ENCODE results near the gene CD79A. TPM values are rescaled to one million over a fixed set of nuclear protein-coding genes. Genes with fewer than 3 reads are reported as not detected.

The CD79A gene
- total and polyA plus RNA-seq, 4 experiments from 2014 or later, result 0.93 to 29.7 (median 3.2) TPM

DNA sequence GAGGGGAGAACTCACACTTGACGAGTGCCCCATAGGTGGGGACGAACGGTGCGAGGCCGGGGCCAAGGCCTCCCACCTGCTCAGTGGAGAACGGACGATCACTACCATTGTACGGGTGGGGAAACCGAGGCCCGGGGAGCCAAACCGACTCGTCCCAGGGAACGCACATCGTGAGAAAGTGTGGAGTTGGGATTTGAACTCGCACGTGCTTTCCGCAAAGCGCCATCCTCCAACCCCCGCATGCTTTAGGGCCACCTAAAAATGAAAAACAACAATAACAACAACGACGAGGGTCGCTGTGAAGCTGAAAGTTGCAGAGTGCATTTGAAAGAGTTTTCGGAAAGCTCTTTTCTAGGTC lies 6.4 kb downstream of the CD79A start:
- H3K27ac Mint-ChIP-seq, result peak overlapping the region; percentile 90 to 99 (median 96)
- no peaks in the 10 kb centered on the region for H3K27me3 ChIP-seq (ENCODE audit: insufficient read depth, low read length)
- H3K4me1 ChIP-seq (ENCODE audit: insufficient read depth, low read length), result peaks cover 71% of the 10 kb centered on the region
- no peaks in the 10 kb centered on the region for H3K27me3 Mint-ChIP-seq
- H3K9me3 Mint-ChIP-seq, result no peaks in the 10 kb centered on the region
- peak overlapping the region; percentile 82 for H3K27ac ChIP-seq (ENCODE audit: low read depth, low read length)
- DNase-seq, result no peak
- no peaks in the 10 kb centered on the region for H3K36me3 ChIP-seq (ENCODE audit: insufficient read depth, low read length)
- POLR2A ChIA-PET (ENCODE audit: partially characterized antibody), result interaction anchor here (0.9 to 13.9 kb wide), 11 partner anchors 9 to 336 kb away, joined by 3 to 579 read pairs (median 103); partner anchors contain the start of genes CD79A, ERFL, RABAC1 and RPS19
- peaks cover 33 to 90% (median 55%) of the 10 kb centered on the region in 4 donors for H3K4me1 Mint-ChIP-seq
- peaks cover 28 to 48% of the 10 kb centered on the region in 2 donors for H3K36me3 Mint-ChIP-seq
- H3K4me3 Mint-ChIP-seq, result peak overlapping the region; percentile 86 to 99 (median 96)
- CTCF ChIA-PET (ENCODE audit: partially characterized antibody), result interaction anchor here (0.8 to 8.9 kb wide), 4 partner anchors 10 to 1313 kb away, joined by 3 to 142 read pairs (median 4); partner anchors contain the start of genes CD79A and RPS19
- H3K9me3 ChIP-seq (ENCODE audit: control insufficient read depth in 1 of 2, low read length in 2 of 2), result no peaks in the 10 kb centered on the region
- intact Hi-C loops (cut with micrococcal nuclease), result no loop called here
- peak overlapping the region; percentile 45 to 94 for H3K4me3 ChIP-seq (ENCODE audit: low read length in 2 of 2)

- H3K27me3 ChIP-seq (ENCODE audit: insufficient read depth, low read length), result no peaks in the 10 kb centered on the region
- Mint-ChIP-seq H3K4me3 (peak overlapping the region; percentile 86 to 99 (median 96)), H3K27ac (peak overlapping the region; percentile 90 to 99 (median 96)), H3K9me3 (no peaks in the 10 kb centered on the region), H3K4me1 (peaks cover 36 to 90% (median 57%) of the 10 kb centered on the region in 4 donors), H3K36me3 (peaks cover 32 to 51% of the 10 kb centered on the region in 2 donors), H3K27me3 (no peaks in the 10 kb centered on the region)
- CTCF ChIA-PET (ENCODE audit: partially characterized antibody), result interaction anchor here (0.8 to 8.9 kb wide), 5 partner anchors 10 to 1313 kb away, joined by 3 to 142 read pairs (median 5); partner anchors contain the start of genes CD79A and RPS19
- H3K4me1 ChIP-seq (ENCODE audit: insufficient read depth, low read length), result peaks cover 71% of the 10 kb centered on the region
- H3K36me3 ChIP-seq (ENCODE audit: insufficient read depth, low read length), result peaks cover 3% of the 10 kb centered on the region
- no peaks in the 10 kb centered on the region for H3K9me3 ChIP-seq (ENCODE audit: control insufficient read depth in 1 of 2, low read length in 2 of 2)
- peak; percentile 82 to 86 (median 83) for DNase-seq
- H3K4me3 ChIP-seq (ENCODE audit: low read length in 2 of 2), result peak overlapping the region; percentile 45 to 94
- peak overlapping the region; percentile 82 for H3K27ac ChIP-seq (ENCODE audit: low read depth, low read length)
- POLR2A ChIA-PET (ENCODE audit: partially characterized antibody), result interaction anchor here (0.6 to 13.9 kb wide), 14 partner anchors 8 to 575 kb away, joined by 3 to 579 read pairs (median 30); partner anchors contain the start of genes CCDC97, CD79A, ERFL and RABAC1
- intact Hi-C loops (cut with micrococcal nuclease), result loop anchor here (1.0 kb wide), 1 partner anchor 25 kb away; no protein-coding TSS in a partner anchor
Measured at GRCh38 chr19:41883821-41884733, 7.0 kb downstream of the CD79A start.

DNA sequence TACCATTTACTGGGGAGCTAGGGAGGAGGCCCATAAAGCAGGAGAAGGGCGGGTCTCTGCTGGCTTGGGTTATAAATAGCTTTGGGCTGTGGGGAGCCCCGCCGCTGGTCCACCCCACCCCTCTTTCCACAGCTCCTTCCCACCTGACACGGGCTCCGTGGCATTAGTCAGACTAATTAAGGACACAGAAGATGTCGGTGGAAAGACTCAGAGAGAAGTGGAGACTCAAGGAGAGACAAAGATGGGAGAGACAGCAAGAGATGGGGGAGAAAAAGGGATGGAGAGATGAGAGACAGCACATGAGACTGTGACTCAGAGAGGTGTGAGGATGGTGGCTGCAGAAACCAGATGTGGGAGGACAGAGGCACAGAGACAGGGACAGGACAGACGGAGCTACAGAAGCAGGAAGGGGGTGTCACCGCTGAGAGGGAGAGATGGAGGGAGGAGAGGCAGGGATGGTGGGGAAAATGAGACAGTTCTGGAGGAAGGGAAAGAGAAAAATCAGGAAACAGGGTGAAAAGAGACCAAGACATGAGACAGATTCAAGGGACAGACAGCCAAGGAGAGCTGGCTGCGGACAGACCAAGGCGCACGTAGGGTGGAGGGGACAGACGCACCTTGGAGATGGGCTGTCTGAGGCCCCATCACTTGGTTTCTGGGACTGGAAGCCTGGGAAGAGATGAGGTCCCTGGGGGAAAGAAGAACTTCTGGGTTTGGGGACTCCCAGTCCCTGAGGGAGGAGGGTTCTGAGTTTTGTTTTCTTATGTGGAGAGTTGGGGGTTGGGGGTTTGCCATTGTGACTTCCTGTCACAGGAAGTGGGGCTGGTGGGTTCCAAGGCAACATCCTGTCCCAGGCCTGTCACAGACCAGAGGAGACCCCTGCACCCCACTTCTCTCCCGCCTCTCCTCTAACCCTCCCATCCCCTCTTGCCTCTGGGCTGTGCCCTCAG lies 10.0 kb downstream of the CD79A start:
- Mint-ChIP-seq H3K36me3 (peaks cover 46 to 67% of the 10 kb centered on the region in 2 donors), H3K27me3 (no peaks in the 10 kb centered on the region), H3K27ac (peak overlapping the region; percentile 90 to 99 (median 97)), H3K4me1 (peaks cover 32 to 84% (median 58%) of the 10 kb centered on the region in 4 donors), H3K9me3 (no peaks in the 10 kb centered on the region), H3K4me3 (peak overlapping the region; percentile 86 to 99 (median 96))
- Histone ChIP-seq H3K4me3 (ENCODE audit: low read length in 2 of 2) (peak overlapping the region; percentile 39 to 88), H3K9me3 (ENCODE audit: control insufficient read depth in 1 of 2, low read length in 2 of 2) (no peaks in the 10 kb centered on the region), H3K36me3 (ENCODE audit: insufficient read depth, low read length) (peaks cover 29% of the 10 kb centered on the region), H3K4me1 (ENCODE audit: insufficient read depth, low read length) (peaks cover 73% of the 10 kb centered on the region), H3K27ac (ENCODE audit: low read depth, low read length) (peak overlapping the region; percentile 82), H3K27me3 (ENCODE audit: insufficient read depth, low read length) (no peaks in the 10 kb centered on the region)
- ChIA-PET CTCF (ENCODE audit: partially characterized antibody) (interaction anchor here (0.7 to 8.9 kb wide), 11 partner anchors 13 to 65 kb away, joined by 3 to 142 read pairs (median 4); partner anchors contain the start of genes CD79A, ERFL and RPS19), POLR2A (ENCODE audit: partially characterized antibody) (interaction anchor here (0.6 to 13.9 kb wide), 15 partner anchors 13 to 524 kb away, joined by 3 to 579 read pairs (median 10); partner anchors contain the start of genes CD79A, ERFL, RABAC1 and RPS19)
- intact Hi-C loops (cut with micrococcal nuclease), result loop anchor here (1.0 to 2.0 kb wide), 7 partner anchors 12 to 72 kb away; partner anchors contain the start of genes ERFL, RABAC1 and RPS19
- DNase-seq, result peak; percentile 80 to 88 (median 83)

DNA sequence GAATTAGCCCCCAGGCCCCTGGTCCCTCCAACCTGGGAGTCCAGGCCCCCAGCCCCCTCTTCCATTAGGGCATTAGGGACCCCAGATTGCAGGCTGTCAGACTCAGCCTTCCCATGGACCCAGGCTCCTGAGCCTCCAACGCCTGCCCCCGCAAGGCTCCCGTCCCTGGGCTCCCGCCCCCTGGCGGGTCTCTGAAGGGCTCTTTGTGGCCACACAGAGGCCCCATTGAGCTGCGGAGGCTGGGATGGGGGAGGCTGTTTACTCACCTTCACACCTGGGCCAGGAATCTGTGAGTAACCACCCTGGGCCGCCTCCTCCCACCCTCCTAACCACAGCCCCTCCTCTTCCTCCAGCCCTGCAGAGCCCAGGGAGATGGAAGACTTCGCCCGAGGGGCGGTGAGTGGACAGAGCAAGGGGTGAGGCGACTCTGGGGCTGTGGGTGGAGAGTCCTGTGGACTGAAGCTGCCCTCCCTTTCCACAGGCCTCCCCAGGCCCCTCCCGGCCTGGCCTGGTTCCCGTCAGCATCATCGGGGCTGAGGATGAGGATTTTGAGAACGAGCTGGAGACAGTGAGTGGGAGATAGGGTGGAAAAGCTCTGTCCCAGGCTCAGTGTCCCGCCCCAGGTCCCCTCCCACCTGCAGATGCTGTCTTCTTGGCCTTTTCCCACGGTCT lies 10.8 kb downstream of the CD79A start:
- peak overlapping the region; percentile 82 for H3K27ac ChIP-seq (ENCODE audit: low read depth, low read length)
- Mint-ChIP-seq H3K4me3 (peak overlapping the region; percentile 86 to 99 (median 96)), H3K36me3 (peaks cover 42 to 64% of the 10 kb centered on the region in 2 donors), H3K4me1 (peaks cover 27 to 78% (median 56%) of the 10 kb centered on the region in 4 donors), H3K27me3 (no peaks in the 10 kb centered on the region), H3K9me3 (no peaks in the 10 kb centered on the region), H3K27ac (peak overlapping the region; percentile 90 to 99 (median 97))
- intact Hi-C loops (cut with micrococcal nuclease), result loop anchor here (1.0 to 2.0 kb wide), 7 partner anchors 13 to 71 kb away; partner anchors contain the start of genes ERFL, RABAC1 and RPS19
- no peaks in the 10 kb centered on the region for H3K9me3 ChIP-seq (ENCODE audit: control insufficient read depth in 1 of 2, low read length in 2 of 2)
- H3K4me3 ChIP-seq (ENCODE audit: low read length in 2 of 2), result peak overlapping the region; percentile 39 to 88
- H3K36me3 ChIP-seq (ENCODE audit: insufficient read depth, low read length), result peaks cover 38% of the 10 kb centered on the region
- peak; percentile 78 to 94 (median 82) for DNase-seq
- H3K4me1 ChIP-seq (ENCODE audit: insufficient read depth, low read length), result peaks cover 74% of the 10 kb centered on the region
- POLR2A ChIA-PET (ENCODE audit: partially characterized antibody), result interaction anchor here (1.1 to 13.9 kb wide), 16 partner anchors 14 to 524 kb away, joined by 3 to 579 read pairs (median 10); partner anchors contain the start of genes CD79A, ERFL, RABAC1 and RPS19
- CTCF ChIA-PET (ENCODE audit: partially characterized antibody), result interaction anchor here (0.7 to 8.9 kb wide), 10 partner anchors 12 to 63 kb away, joined by 3 to 142 read pairs (median 4); partner anchors contain the start of genes CD79A, ERFL and RPS19
- no peaks in the 10 kb centered on the region for H3K27me3 ChIP-seq (ENCODE audit: insufficient read depth, low read length)

- ChIA-PET POLR2A (ENCODE audit: partially characterized antibody) (interaction anchor here (1.2 to 13.9 kb wide), 11 partner anchors 15 to 287 kb away, joined by 3 to 579 read pairs (median 49); partner anchors contain the start of genes CD79A, ERFL, RABAC1 and RPS19), CTCF (ENCODE audit: partially characterized antibody) (interaction anchor here (1.3 to 8.9 kb wide), 6 partner anchors 12 to 54 kb away, joined by 3 to 142 read pairs (median 4); partner anchors contain the start of genes CD79A and RPS19)
- DNase-seq, result no peak
- Mint-ChIP-seq H3K4me3 (peak overlapping the region in 7 of 8 donors; percentile 53 to 99 (median 94)), H3K27ac (peak overlapping the region; percentile 53 to 98 (median 90)), H3K4me1 (peaks cover 31 to 81% (median 58%) of the 10 kb centered on the region in 4 donors), H3K27me3 (no peaks in the 10 kb centered on the region), H3K9me3 (no peaks in the 10 kb centered on the region), H3K36me3 (peaks cover 42 to 61% of the 10 kb centered on the region in 2 donors)
- Histone ChIP-seq H3K27me3 (ENCODE audit: insufficient read depth, low read length) (no peaks in the 10 kb centered on the region), H3K9me3 (ENCODE audit: control insufficient read depth in 1 of 2, low read length in 2 of 2) (no peaks in the 10 kb centered on the region), H3K4me1 (ENCODE audit: insufficient read depth, low read length) (peaks cover 79% of the 10 kb centered on the region), H3K4me3 (ENCODE audit: low read length in 2 of 2) (no peak overlapping the region), H3K36me3 (ENCODE audit: insufficient read depth, low read length) (peaks cover 42% of the 10 kb centered on the region), H3K27ac (ENCODE audit: low read depth, low read length) (peak overlapping the region; percentile 27)
- intact Hi-C loops (cut with micrococcal nuclease), result no loop called here
Measured at GRCh38 chr19:41888926-41889325, 11.8 kb downstream of the CD79A start.
